ENCODE results near the gene BOK. TPM values are rescaled to one million over a fixed set of nuclear protein-coding genes. Genes with fewer than 3 reads are reported as not detected.

Gene BOK
- total and polyA plus RNA-seq, 2 of the 13 experiments (the other 11 are each of a cell fraction or from before 2014, with no cell fraction given), result 35.5 to 39.2 TPM

GRCh38 chr2:241551998-241552737 lies 6.4 kb upstream of the BOK start (continued):
- TF ChIP-seq GABPA (IDR thresholded peaks at IDR 0.05; ENCODE audit: low read depth, low read length) (no peak), GABPA (CRISPR knock-in tag; IDR thresholded peaks at IDR 0.05; ENCODE audit: low read depth) (no peak), STAG1 (CRISPR knock-in tag; IDR thresholded peaks at IDR 0.05) (peak; percentile 17; the same call in 1 of the 2 replicates), ATF7-NPFF (CRISPR knock-in tag; IDR thresholded peaks at IDR 0.05; ENCODE audit: low read depth) (peak; percentile 75; the same call in 1 of the 2 replicates), RAD21 (CRISPR knock-in tag; IDR thresholded peaks at IDR 0.05) (0 out of 2 replicates have a peak, but pooled peaks have one; percentile 10), ZFP91 (CRISPR knock-in tag; IDR thresholded peaks at IDR 0.05; ENCODE audit: borderline replicate concordance) (peak; percentile 68), ZNF550 (CRISPR knock-in tag; IDR thresholded peaks at IDR 0.05; ENCODE audit: borderline replicate concordance) (peak; percentile 60; the same call in 1 of the 2 replicates), ERF (CRISPR knock-in tag; IDR thresholded peaks at IDR 0.05) (peak; percentile 6; the same call in 1 of the 2 replicates), MYPOP (CRISPR knock-in tag; IDR thresholded peaks at IDR 0.05) (no peak), MATR3 (CRISPR knock-in tag; IDR thresholded peaks at IDR 0.05) (no peak), THAP9 (CRISPR knock-in tag; IDR thresholded peaks at IDR 0.05; ENCODE audit: borderline replicate concordance) (no peak), ZMYM4 (CRISPR knock-in tag; IDR thresholded peaks at IDR 0.05) (no peak), CREB3 (CRISPR knock-in tag; IDR thresholded peaks at IDR 0.05) (no peak), PAXIP1 (CRISPR knock-in tag; conservative IDR thresholded peaks at IDR 0.05) (no peak), ZNF652 (CRISPR knock-in tag; IDR thresholded peaks at IDR 0.05; ENCODE audit: borderline replicate concordance, low read depth) (no peak), ZNF839 (CRISPR knock-in tag; IDR thresholded peaks at IDR 0.05; ENCODE audit: borderline replicate concordance) (peak; percentile 17; the same call in 1 of the 2 replicates), POLR2A (IDR thresholded peaks at IDR 0.05; ENCODE audit: insufficient read depth in 1 of 2, low read depth in 2 of 2, low read length in 2 of 2) (peak in 1 of 2 experiments; percentile 30; a peak in 1 of 4 replicates), KAT8 (CRISPR knock-in tag; IDR thresholded peaks at IDR 0.05) (no peak), ZNF546 (CRISPR knock-in tag; conservative IDR thresholded peaks at IDR 0.05) (peak; percentile 86), ZNF121 (CRISPR knock-in tag; IDR thresholded peaks at IDR 0.05) (no peak)
